Fibroblast of pulmonary artery (primary cell): ENCODE data around the gene TOB1.

Experiments used
- DNase-seq: peaks from one replicate; pipeline ENCODE4 v3.0.0-alpha.2; 2010; ENCODE audit warnings: low read depth
- H3K4me3 ChIP-seq: replicated peaks from 2 replicates; pipeline ENCODE4 v1.5.1; 2011; ENCODE audit warnings: low read depth, mild to moderate bottlenecking, control low read depth, low read length, moderate library complexity
- TF ChIP-seq, protein P1 (sequence below): IDR thresholded peaks from 2 replicates; pipeline ENCODE4 v1.5.1; 2011; ENCODE audit warnings: mild to moderate bottlenecking, control low read depth, low read length, inconsistent platforms; ENCODE audit errors: missing control alignments

The TOB1 gene

DNA sequence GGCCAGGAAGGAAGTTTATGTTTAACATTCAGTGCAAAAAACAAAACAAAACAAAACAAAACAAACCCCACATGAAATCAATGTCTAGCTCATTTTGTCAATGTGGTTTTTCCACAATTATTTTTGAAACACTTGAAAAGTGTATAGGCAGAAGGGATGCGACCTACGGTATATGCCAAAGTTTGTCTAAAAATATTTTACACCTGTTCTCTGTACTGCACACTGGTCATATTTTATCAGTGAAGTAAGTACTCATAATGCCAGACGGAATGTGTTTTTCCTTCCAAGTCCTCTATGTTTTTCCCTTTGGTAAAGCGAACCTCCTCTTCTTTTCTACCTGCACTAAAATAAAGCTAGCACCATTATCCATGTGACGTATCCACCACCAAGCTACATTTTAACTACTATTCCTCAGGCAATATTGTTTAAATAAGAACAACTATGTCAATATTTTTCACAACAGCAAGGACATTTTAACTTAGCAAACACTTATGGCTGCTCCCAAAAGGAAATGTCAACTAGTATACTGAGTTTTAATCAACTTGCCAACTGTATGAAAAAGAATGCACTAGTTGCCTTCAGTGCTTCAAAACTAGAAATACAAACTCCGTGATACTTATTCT lies 10.3 kb downstream of the TOB1 start:
- no peak for DNase-seq
- no peak overlapping the region for H3K4me3 ChIP-seq
- TF ChIP-seq, protein P1, sequence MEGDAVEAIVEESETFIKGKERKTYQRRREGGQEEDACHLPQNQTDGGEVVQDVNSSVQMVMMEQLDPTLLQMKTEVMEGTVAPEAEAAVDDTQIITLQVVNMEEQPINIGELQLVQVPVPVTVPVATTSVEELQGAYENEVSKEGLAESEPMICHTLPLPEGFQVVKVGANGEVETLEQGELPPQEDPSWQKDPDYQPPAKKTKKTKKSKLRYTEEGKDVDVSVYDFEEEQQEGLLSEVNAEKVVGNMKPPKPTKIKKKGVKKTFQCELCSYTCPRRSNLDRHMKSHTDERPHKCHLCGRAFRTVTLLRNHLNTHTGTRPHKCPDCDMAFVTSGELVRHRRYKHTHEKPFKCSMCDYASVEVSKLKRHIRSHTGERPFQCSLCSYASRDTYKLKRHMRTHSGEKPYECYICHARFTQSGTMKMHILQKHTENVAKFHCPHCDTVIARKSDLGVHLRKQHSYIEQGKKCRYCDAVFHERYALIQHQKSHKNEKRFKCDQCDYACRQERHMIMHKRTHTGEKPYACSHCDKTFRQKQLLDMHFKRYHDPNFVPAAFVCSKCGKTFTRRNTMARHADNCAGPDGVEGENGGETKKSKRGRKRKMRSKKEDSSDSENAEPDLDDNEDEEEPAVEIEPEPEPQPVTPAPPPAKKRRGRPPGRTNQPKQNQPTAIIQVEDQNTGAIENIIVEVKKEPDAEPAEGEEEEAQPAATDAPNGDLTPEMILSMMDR, result no peak

GRCh38 chr17:50853781-50854180 lies 12.4 kb downstream of the TOB1 start:
- TF ChIP-seq, protein P1, result no peak
- no peak overlapping the region for H3K4me3 ChIP-seq
- no peak for DNase-seq

GRCh38 chr17:50853015-50853615 lies 13.0 kb downstream of the TOB1 start:
- TF ChIP-seq, protein P1, result no peak
- H3K4me3 ChIP-seq, result no peak overlapping the region
- no peak for DNase-seq

DNA sequence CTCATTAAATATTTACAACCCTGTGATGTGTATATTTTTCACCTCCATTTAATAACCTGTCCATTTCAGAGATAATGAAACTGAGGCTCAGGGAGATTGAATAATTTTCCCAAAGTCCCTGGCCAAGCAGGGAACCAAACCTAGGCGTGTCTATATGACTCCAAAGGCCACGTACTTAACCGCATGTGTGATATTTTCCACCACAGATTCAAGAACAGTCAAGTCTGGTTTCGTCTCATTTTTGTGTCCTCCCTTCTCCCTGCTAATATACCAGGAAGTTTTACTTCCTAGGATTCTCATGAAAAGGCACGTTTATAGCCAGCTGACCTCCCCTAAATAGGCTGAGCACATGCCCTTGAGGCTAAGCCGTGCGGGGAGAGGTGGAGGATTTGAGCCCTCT lies 15.5 kb downstream of the TOB1 start:
- TF ChIP-seq, protein P1, result no peak

DNA sequence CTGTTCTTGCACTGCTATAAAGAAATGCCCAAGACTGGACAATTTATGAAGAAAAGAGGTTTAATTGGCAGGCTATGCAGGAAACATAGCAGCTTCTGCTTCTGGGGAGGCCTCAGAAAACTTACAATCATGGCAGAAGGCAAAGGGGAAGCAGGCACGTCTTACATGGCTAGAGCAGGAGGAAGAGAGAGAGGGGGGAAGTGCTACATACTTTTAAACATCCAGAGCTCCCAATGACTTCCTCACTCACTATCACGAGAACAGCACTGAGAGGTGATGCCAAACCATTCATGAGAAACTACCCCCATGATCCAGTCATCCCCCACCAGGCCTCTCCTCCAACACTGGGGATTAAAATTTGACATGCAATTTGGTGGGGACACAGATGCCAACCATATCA lies 17.4 kb downstream of the TOB1 start:
- no peak for DNase-seq
- TF ChIP-seq, protein P1, result no peak

More for the DNA sequence above, 15.5 kb downstream of the TOB1 start:
- no peak for DNase-seq
- H3K4me3 ChIP-seq, result no peak overlapping the region

DNA sequence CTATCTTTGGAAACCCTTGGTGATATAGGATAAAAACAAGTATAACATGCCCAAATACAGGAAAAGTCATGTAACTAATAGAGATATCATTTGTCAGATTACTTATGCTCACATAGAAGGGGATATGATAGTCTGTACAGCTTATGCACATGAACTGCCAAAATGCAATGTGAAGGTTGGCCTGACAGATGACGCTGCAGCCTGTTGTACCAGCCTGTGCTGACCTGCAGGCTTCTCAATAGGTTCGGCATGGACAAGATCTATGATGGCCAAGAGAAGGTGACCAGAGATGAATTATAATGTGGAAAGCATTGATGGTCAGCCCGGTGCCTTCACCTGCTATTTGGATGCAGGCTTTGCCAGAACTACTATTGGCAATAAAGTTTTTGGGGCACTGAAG lies 18.1 kb downstream of the TOB1 start:
- DNase-seq, result no peak
- H3K4me3 ChIP-seq, result no peak overlapping the region
- TF ChIP-seq, protein P1, result no peak

More for the DNA sequence above, 17.4 kb downstream of the TOB1 start:
- no peak overlapping the region for H3K4me3 ChIP-seq

DNA sequence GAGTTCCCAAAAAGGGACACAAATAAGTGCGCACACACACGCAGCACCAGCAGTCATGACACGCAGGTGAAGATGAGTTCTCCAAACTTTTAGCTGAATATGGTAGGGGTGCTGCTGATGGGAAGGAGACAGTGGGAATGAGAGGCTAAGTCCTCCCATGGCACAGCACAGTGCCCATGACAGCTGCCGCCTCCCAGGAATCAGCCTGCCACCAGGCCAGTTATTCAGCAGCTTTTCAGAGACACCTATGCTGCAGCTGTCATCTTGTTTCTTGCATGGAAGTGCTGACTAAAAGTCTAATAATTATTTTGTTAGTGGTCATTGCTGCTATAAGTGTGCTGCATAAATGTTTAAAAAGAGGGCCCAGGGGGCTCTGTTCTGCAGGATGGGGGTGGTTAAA lies 18.6 kb downstream of the TOB1 start:
- no peak for DNase-seq
- no peak overlapping the region for H3K4me3 ChIP-seq
- TF ChIP-seq, protein P1, result no peak
